B cell (primary cell): ENCODE results near the gene PAFAH2. TPM values are rescaled to one million over a fixed set of nuclear protein-coding genes. Genes with fewer than 3 reads are reported as not detected.

Source experiments
- ATAC-seq: fragments of 200-7000 bp; cut with Tn5 transposase; one replicate; pipeline ENCODE4 v1.10.0; 2021; ENCODE audit warnings: low read depth, mild to moderate bottlenecking, moderate number of reproducible peaks, moderate library complexity
- CTCF ChIA-PET: fragments of 350-600 bp; sonication (Branson Sonifier 250); formaldehyde crosslinking; loops from one replicate; lab custom pipeline; 2021; ENCODE audit warnings: antibody characterized with exemption, inconsistent platforms; lab: Charles Lee
- POLR2A ChIA-PET: fragments of 350-600 bp; sonication (Branson Sonifier 250); formaldehyde crosslinking; loops from one replicate; lab custom pipeline; 2021; ENCODE audit warnings: antibody characterized with exemption; lab: Charles Lee
- DNase-seq: peaks from one replicate; pipeline ENCODE4 v3.0.0; 2013
- H2AFZ ChIP-seq: 2 replicates; pipeline ENCODE4 v1.6.1; 2012; ENCODE audit warnings: mild to moderate bottlenecking, low read depth, low read length; ENCODE audit not compliant: insufficient read depth, poor library complexity, severe bottlenecking
- H3K27ac ChIP-seq, 2 donors: 1 replicate in 1 of 2; 2 replicates in 1 of 2; pipeline ENCODE4 v1.5.1; 2012 to 2013; ENCODE audit warnings: low read length in 2 of 2, mild to moderate bottlenecking in 2 of 2, moderate library complexity in 1 of 2
- H3K27me3 ChIP-seq, 4 experiments: fragments of 200-600 bp in 1 of 4; sonication (generic) in 1 of 4; replicated peaks in 1 of 4; 1 replicate in 2 of 4; 2 replicates in 2 of 4; pipeline versions ENCODE4 v1.6.1 to v1.7.0; 2013 to 2016; ENCODE audit warnings: low read length in 3 of 4, mild to moderate bottlenecking in 2 of 4, mixed read lengths in 1 of 4, moderate library complexity in 1 of 4; ENCODE audit not compliant: insufficient read depth in 4 of 4, control insufficient read depth in 3 of 4; ENCODE audit errors: control extremely low read depth in 1 of 4
- H3K36me3 ChIP-seq, 2 experiments: replicated peaks in 1 of 2; 1 replicate in 1 of 2; 2 replicates in 1 of 2; pipeline versions ENCODE4 v1.6.1 to v1.7.1; 2013; ENCODE audit warnings: low read length in 1 of 2; ENCODE audit not compliant: insufficient read depth in 2 of 2, control insufficient read depth in 1 of 2; ENCODE audit errors: control extremely low read depth in 1 of 2, extremely low read depth in 1 of 2
- H3K4me1 ChIP-seq, 2 donors: fragments of 200-600 bp in 1 of 2; sonication (generic) in 1 of 2; 1 replicate in 1 of 2; 2 replicates in 1 of 2; pipeline versions ENCODE4 v1.5.1 to v1.6.1; 2013 to 2017; ENCODE audit warnings: low read length in 2 of 2; ENCODE audit not compliant: control insufficient read depth in 2 of 2, insufficient read depth in 2 of 2
- H3K4me2 ChIP-seq: replicated peaks from 2 replicates; pipeline ENCODE3; 2012; ENCODE audit warnings: mild to moderate bottlenecking, low read depth, low read length; ENCODE audit not compliant: poor library complexity, severe bottlenecking
- H3K4me3 ChIP-seq, 5 experiments: fragments of 200-600 bp in 1 of 5; sonication (generic) in 1 of 5; 1 replicate in 3 of 5; 2 replicates in 2 of 5; pipeline versions ENCODE4 v1.5.1 to v1.7.0; 2011 to 2016; ENCODE audit warnings: low read length in 4 of 5, mild to moderate bottlenecking in 4 of 5, low read depth in 2 of 5, control low read depth in 1 of 5, moderate library complexity in 1 of 5; ENCODE audit not compliant: insufficient read depth in 1 of 5; ENCODE audit errors: control extremely low read depth in 1 of 5, extremely low read depth in 1 of 5
- H3K79me2 ChIP-seq: fragments of 200-600 bp; sonication (generic); one replicate; pipeline ENCODE4 v1.6.0; 2016; ENCODE audit warnings: low read length; ENCODE audit not compliant: control insufficient read depth, insufficient read depth
- H3K9ac ChIP-seq: fragments of 200-600 bp; sonication (generic); 2 replicates; pipeline ENCODE4 v1.6.1; 2017; ENCODE audit warnings: mild to moderate bottlenecking, low read length, moderate library complexity
- H3K9me3 ChIP-seq, 3 donors: one replicate each; pipeline versions ENCODE4 v1.6.1 to v1.7.1; 2013; ENCODE audit warnings: low read length in 2 of 3; ENCODE audit not compliant: control insufficient read depth in 2 of 3, insufficient read depth in 1 of 3; ENCODE audit errors: control extremely low read depth in 1 of 3
- H4K20me1 ChIP-seq: 2 replicates; pipeline ENCODE4 v1.6.0; 2012; ENCODE audit warnings: mild to moderate bottlenecking, low read length; ENCODE audit not compliant: insufficient read depth, control insufficient read depth, poor library complexity, severe bottlenecking
- H3K27ac Mint-ChIP-seq: one replicate; pipeline ENCODE4 v1.8.0; 2021; ENCODE audit warnings: mixed read lengths
- H3K27me3 Mint-ChIP-seq: one replicate; pipeline ENCODE4 v1.8.0; 2021; ENCODE audit warnings: mixed read lengths
- H3K4me1 Mint-ChIP-seq: one replicate; pipeline ENCODE4 v1.8.0; 2021; ENCODE audit warnings: mixed read lengths
- H3K4me3 Mint-ChIP-seq: one replicate; pipeline ENCODE4 v1.8.0; 2021; ENCODE audit warnings: mixed read lengths
- H3K9me3 Mint-ChIP-seq: one replicate; pipeline ENCODE4 v1.8.0; 2022; ENCODE audit warnings: mixed read lengths; ENCODE audit not compliant: insufficient read depth
- EZH2 ChIP-seq: IDR thresholded peaks from 2 replicates; pipeline ENCODE4 v1.6.1; 2012; ENCODE audit warnings: borderline replicate concordance, low read depth, mild to moderate bottlenecking, moderate library complexity, low read length; ENCODE audit not compliant: insufficient read depth, poor library complexity, severe bottlenecking
- WGBS: methylation state at CpG from one replicate; pipeline ENCODE4 v1.1.5; 2013; ENCODE audit warnings: missing lambda C conversion rate; ENCODE audit not compliant: insufficient coverage; 5-methylcytosine and 5-hydroxymethylcytosine counted together
- intact Hi-C: fragments of 100-400 bp; cut with micrococcal nuclease; formaldehyde crosslinking; loops from one replicate; pipeline ENCODE4 v1.10.0; 2022
- polyA plus RNA-seq: library from polyadenylated mRNA; depleted of rRNA; stranded (reverse); fragments of >200 nt; gene quantifications from 2 replicates; pipeline ENCODE4 v1.2.3, GENCODE V29; 2012
- total RNA-seq, 2 donors: library from RNA; stranded (reverse); fragments of 120-200 nt in 1 of 2; gene quantifications; 1 replicate in 1 of 2; 2 replicates in 1 of 2; pipeline versions ENCODE4 v1.2.3 to v1.2.4, GENCODE V29; 2013 to 2022
- TF ChIP-seq, protein P1 (sequence below): fragments of 200-600 bp; IDR thresholded peaks from one replicate; pipeline ENCODE4 v1.8.0; 2022; ENCODE audit warnings: antibody characterized with exemption, mild to moderate bottlenecking

Gene PAFAH2
- total and polyA plus RNA-seq, 2 donors (not counting 1 experiment from before 2014, with no cell fraction given) = 5.1 to 8.8 TPM

DNA sequence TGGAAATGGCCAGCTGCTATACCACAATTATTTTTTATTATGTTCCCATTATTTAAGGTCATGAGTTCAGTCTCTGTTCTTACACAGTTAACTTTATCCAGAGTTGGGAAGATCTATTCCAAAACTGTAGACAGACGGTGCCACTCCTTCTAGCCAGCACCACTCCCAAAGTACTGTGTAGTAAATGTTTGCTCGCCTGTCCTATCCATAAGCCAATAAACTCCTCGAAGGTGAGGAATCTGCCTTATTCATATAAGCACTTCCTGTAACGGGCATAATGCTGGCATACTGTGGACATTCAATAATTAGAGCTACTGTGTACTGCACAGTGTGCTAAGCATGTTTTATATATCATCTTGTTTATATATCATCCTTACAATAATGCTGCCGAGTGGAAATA, 65.5 kb downstream of the PAFAH2 start:
- H3K4me1 ChIP-seq = no peaks in the 10 kb centered on the region
- H2AFZ ChIP-seq = no peak overlapping the region
- H3K9ac ChIP-seq = no peak overlapping the region
- H3K9me3 ChIP-seq = no peaks in the 10 kb centered on the region
- ATAC-seq (no peak), DNase-seq (no peak)
- ChIA-PET POLR2A (no interaction called here), CTCF (no interaction called here)
- no peaks in the 10 kb centered on the region for H3K27me3 ChIP-seq
- H3K4me2 ChIP-seq = no peak overlapping the region
- no peaks in the 10 kb centered on the region for H3K9me3 Mint-ChIP-seq
- intact Hi-C loops = no loop called here
- WGBS = no CpG with 5 or more reads among the region's 5 CpGs
- H3K27me3 Mint-ChIP-seq = peaks cover 30% of the 10 kb centered on the region
- no peaks in the 10 kb centered on the region for H3K79me2 ChIP-seq
- no peak overlapping the region for H3K4me3 ChIP-seq
- no peaks in the 10 kb centered on the region for H4K20me1 ChIP-seq
- no peaks in the 10 kb centered on the region for H3K4me1 Mint-ChIP-seq
- no peak overlapping the region for H3K27ac Mint-ChIP-seq
- no peak overlapping the region for H3K4me3 Mint-ChIP-seq
- no peak overlapping the region for H3K27ac ChIP-seq
- TF ChIP-seq EZH2 = no peak
- TF ChIP-seq, protein P1, sequence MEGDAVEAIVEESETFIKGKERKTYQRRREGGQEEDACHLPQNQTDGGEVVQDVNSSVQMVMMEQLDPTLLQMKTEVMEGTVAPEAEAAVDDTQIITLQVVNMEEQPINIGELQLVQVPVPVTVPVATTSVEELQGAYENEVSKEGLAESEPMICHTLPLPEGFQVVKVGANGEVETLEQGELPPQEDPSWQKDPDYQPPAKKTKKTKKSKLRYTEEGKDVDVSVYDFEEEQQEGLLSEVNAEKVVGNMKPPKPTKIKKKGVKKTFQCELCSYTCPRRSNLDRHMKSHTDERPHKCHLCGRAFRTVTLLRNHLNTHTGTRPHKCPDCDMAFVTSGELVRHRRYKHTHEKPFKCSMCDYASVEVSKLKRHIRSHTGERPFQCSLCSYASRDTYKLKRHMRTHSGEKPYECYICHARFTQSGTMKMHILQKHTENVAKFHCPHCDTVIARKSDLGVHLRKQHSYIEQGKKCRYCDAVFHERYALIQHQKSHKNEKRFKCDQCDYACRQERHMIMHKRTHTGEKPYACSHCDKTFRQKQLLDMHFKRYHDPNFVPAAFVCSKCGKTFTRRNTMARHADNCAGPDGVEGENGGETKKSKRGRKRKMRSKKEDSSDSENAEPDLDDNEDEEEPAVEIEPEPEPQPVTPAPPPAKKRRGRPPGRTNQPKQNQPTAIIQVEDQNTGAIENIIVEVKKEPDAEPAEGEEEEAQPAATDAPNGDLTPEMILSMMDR = no peak
- H3K36me3 ChIP-seq = no peaks in the 10 kb centered on the region

DNA sequence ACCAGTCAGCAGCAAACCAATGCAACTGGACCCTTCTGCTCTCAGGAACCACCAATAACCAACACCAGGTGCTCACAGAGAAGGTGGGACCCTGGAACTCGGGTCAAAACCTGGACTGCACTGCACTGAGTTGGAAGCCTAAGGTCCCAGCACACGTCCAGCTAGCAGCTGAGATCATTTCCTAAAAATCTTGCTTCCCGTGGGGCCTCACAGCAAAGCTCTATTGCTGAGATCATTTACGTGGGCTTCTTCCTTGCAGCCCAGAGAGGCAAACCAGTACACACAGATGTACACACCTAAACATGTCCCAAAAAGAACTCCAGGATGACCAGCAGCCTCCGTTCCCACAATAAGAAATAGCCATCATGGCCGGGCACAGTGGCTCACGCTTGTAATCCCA, 68.8 kb downstream of the PAFAH2 start:
- DNase-seq (no peak), ATAC-seq (no peak)
- Histone ChIP-seq H3K4me2 (no peak overlapping the region), H3K27me3 (no peaks in the 10 kb centered on the region), H2AFZ (no peak overlapping the region), H3K27ac (no peak overlapping the region), H3K36me3 (no peaks in the 10 kb centered on the region), H3K4me1 (no peaks in the 10 kb centered on the region), H3K79me2 (no peaks in the 10 kb centered on the region), H3K9me3 (no peaks in the 10 kb centered on the region), H3K4me3 (no peak overlapping the region), H4K20me1 (no peaks in the 10 kb centered on the region), H3K9ac (no peak overlapping the region)
- Mint-ChIP-seq H3K9me3 (no peaks in the 10 kb centered on the region), H3K4me3 (no peak overlapping the region), H3K27me3 (peaks cover 41% of the 10 kb centered on the region), H3K27ac (no peak overlapping the region), H3K4me1 (peaks cover under 1% of the 10 kb centered on the region)
- CTCF ChIA-PET = no interaction called here
- intact Hi-C loops = no loop called here
- POLR2A ChIA-PET = no interaction called here
- TF ChIP-seq, protein P1 = no peak
- TF ChIP-seq EZH2 = no peak
- WGBS = 83% methylated on average over 7 of the region's 7 CpGs
